H9 (cell line): ENCODE data around the gene RGS3. TPM values are rescaled to one million over a fixed set of nuclear protein-coding genes. Genes with fewer than 3 reads are reported as not detected.

Experiments
- DNase-seq: peaks from one replicate; pipeline ENCODE4 v3.0.0-alpha.2; 2017
- H2AFZ ChIP-seq: one replicate; pipeline ENCODE4 v1.6.1; 2013; ENCODE audit warnings: mild to moderate bottlenecking, low read length, control low read depth, moderate library complexity
- H2AK5ac ChIP-seq: 2 replicates; pipeline ENCODE4 v1.6.1; 2013; ENCODE audit warnings: low read length, control low read depth, mixed read lengths; ENCODE audit not compliant: insufficient read length
- H2BK120ac ChIP-seq: one replicate; pipeline ENCODE4 v1.6.1; 2013; ENCODE audit warnings: low read depth, mild to moderate bottlenecking, low read length, control low read depth, inconsistent platforms; ENCODE audit not compliant: poor library complexity, severe bottlenecking
- H2BK12ac ChIP-seq: 2 replicates; pipeline ENCODE4 v1.6.1; 2013; ENCODE audit warnings: low read length, control low read depth, mixed read lengths, low read depth; ENCODE audit not compliant: insufficient read length
- H2BK15ac ChIP-seq: 2 replicates; pipeline ENCODE4 v1.6.1; 2013; ENCODE audit warnings: low read depth, low read length, control low read depth
- H2BK20ac ChIP-seq: one replicate; pipeline ENCODE4 v1.6.1; 2013; ENCODE audit warnings: low read depth, mild to moderate bottlenecking, low read length, control low read depth, inconsistent platforms; ENCODE audit not compliant: poor library complexity, severe bottlenecking
- H2BK5ac ChIP-seq: 2 replicates; pipeline ENCODE4 v1.6.1; 2013; ENCODE audit warnings: low read length, control low read depth, mixed read lengths; ENCODE audit not compliant: insufficient read length
- H3K14ac ChIP-seq: 2 replicates; pipeline ENCODE4 v1.6.1; 2013; ENCODE audit warnings: low read length, control low read depth; ENCODE audit not compliant: insufficient read depth
- H3K18ac ChIP-seq: 2 replicates; pipeline ENCODE4 v1.6.1; 2013; ENCODE audit warnings: low read depth, mild to moderate bottlenecking, mixed read lengths, low read length, control low read depth; ENCODE audit not compliant: insufficient read length
- H3K23ac ChIP-seq: 2 replicates; pipeline ENCODE4 v1.6.1; 2013; ENCODE audit warnings: low read length, control low read depth, mixed read lengths, low read depth; ENCODE audit not compliant: insufficient read length
- H3K23me2 ChIP-seq: 2 replicates; pipeline ENCODE4 v1.6.1; 2013; ENCODE audit warnings: low read depth, mild to moderate bottlenecking, mixed read lengths, low read length, control low read depth; ENCODE audit not compliant: insufficient read length, poor library complexity, severe bottlenecking
- H3K27ac ChIP-seq: 2 replicates; pipeline ENCODE4 v1.5.1; 2013; ENCODE audit warnings: low read length, control low read depth, mixed read lengths, low read depth; ENCODE audit not compliant: insufficient read length
- H3K27me3 ChIP-seq: 2 replicates; pipeline ENCODE4 v1.6.1; 2013; ENCODE audit warnings: low read length, control low read depth, inconsistent platforms; ENCODE audit not compliant: insufficient read depth
- H3K4ac ChIP-seq: 2 replicates; pipeline ENCODE4 v1.6.1; 2013; ENCODE audit warnings: low read depth, mild to moderate bottlenecking, control low read depth, inconsistent platforms, low read length, moderate library complexity
- H3K4me1 ChIP-seq: 2 replicates; pipeline ENCODE4 v1.6.1; 2013; ENCODE audit warnings: low read length, control low read depth, inconsistent platforms; ENCODE audit not compliant: insufficient read depth
- H3K4me2 ChIP-seq: 2 replicates; pipeline ENCODE4 v1.6.1; 2013; ENCODE audit warnings: low read length, control low read depth, mixed read lengths; ENCODE audit not compliant: insufficient read length, insufficient read depth
- H3K56ac ChIP-seq: 2 replicates; pipeline ENCODE4 v1.6.1; 2013; ENCODE audit warnings: low read depth, mild to moderate bottlenecking, mixed read lengths, low read length, control low read depth; ENCODE audit not compliant: insufficient read length
- H3K79me1 ChIP-seq: 2 replicates; pipeline ENCODE4 v1.6.1; 2013; ENCODE audit warnings: low read depth, mild to moderate bottlenecking, moderate library complexity, low read length, control low read depth, inconsistent platforms; ENCODE audit not compliant: insufficient read depth, poor library complexity, severe bottlenecking
- H3K79me2 ChIP-seq: 2 replicates; pipeline ENCODE4 v1.6.1; 2013; ENCODE audit warnings: low read length, control low read depth, inconsistent platforms; ENCODE audit not compliant: insufficient read depth
- H3K9ac ChIP-seq: 2 replicates; pipeline ENCODE4 v1.6.1; 2013; ENCODE audit warnings: low read length, control low read depth, mixed read lengths; ENCODE audit not compliant: insufficient read length; ENCODE audit errors: extremely low read depth
- H3K9me3 ChIP-seq: one replicate; pipeline ENCODE4 v1.6.1; 2013; ENCODE audit warnings: low read depth, low read length, inconsistent platforms; ENCODE audit not compliant: control insufficient read depth
- H3T11ph ChIP-seq: one replicate; pipeline ENCODE4 v1.6.1; 2013; ENCODE audit warnings: mild to moderate bottlenecking, low read length, control low read depth, inconsistent platforms
- H4K20me1 ChIP-seq: one replicate; pipeline ENCODE4 v1.6.1; 2013; ENCODE audit not compliant: control insufficient read depth, insufficient read length, insufficient read depth
- H4K5ac ChIP-seq: 2 replicates; pipeline ENCODE4 v1.6.1; 2013; ENCODE audit warnings: low read depth, mild to moderate bottlenecking, mixed read lengths, low read length, control low read depth; ENCODE audit not compliant: insufficient read length
- H4K8ac ChIP-seq: replicated peaks from 2 replicates; pipeline ENCODE4 v1.6.1; 2013; ENCODE audit warnings: low read length, control low read depth, mixed read lengths, low read depth; ENCODE audit not compliant: insufficient read length
- H4K91ac ChIP-seq: 2 replicates; pipeline ENCODE4 v1.6.1; 2013; ENCODE audit warnings: low read depth, mild to moderate bottlenecking, moderate library complexity, mixed read lengths, low read length, control low read depth; ENCODE audit not compliant: insufficient read length
- H3K27ac Mint-ChIP-seq, 3 experiments: 2 replicates in 2 of 3; 3 replicates in 1 of 3; pipeline ENCODE4 v1.8.0; 2020 to 2021; ENCODE audit warnings: mixed read lengths in 3 of 3, mild to moderate bottlenecking in 1 of 3, moderate library complexity in 1 of 3
- H3K27me3 Mint-ChIP-seq: 2 replicates; pipeline ENCODE4 v1.8.0; 2021; ENCODE audit warnings: low read depth, mild to moderate bottlenecking, moderate library complexity, mixed read lengths
- H3K36me3 Mint-ChIP-seq, 3 experiments: 2 replicates in 2 of 3; 3 replicates in 1 of 3; pipeline ENCODE4 v1.8.0; 2020 to 2021; ENCODE audit warnings: low read depth in 3 of 3, mixed read lengths in 3 of 3; ENCODE audit not compliant: insufficient read depth in 1 of 3
- H3K4me1 Mint-ChIP-seq, 2 experiments: 2 replicates each; pipeline ENCODE4 v1.8.0; 2020; ENCODE audit warnings: mixed read lengths in 2 of 2
- H3K4me3 Mint-ChIP-seq, 2 experiments: 2 replicates in 1 of 2; 3 replicates in 1 of 2; pipeline ENCODE4 v1.8.0; 2020 to 2021; ENCODE audit warnings: mild to moderate bottlenecking in 2 of 2, mixed read lengths in 2 of 2, moderate library complexity in 1 of 2
- H3K9me3 Mint-ChIP-seq, 2 experiments: 2 replicates in 1 of 2; 3 replicates in 1 of 2; pipeline ENCODE4 v1.8.0; 2020; ENCODE audit warnings: mild to moderate bottlenecking in 2 of 2, mixed read lengths in 2 of 2, moderate library complexity in 1 of 2
- WGBS: extraction: QIAGEN DNeasy Blood & Tissue Kit; methylation state at CpG from one replicate; pipeline ENCODE4 v1.1.7; 2013; ENCODE audit warnings: missing lambda C conversion rate, low lambda C conversion rate, mixed read lengths; ENCODE audit not compliant: insufficient read length; ENCODE audit errors: extremely low coverage; 5-methylcytosine and 5-hydroxymethylcytosine counted together
- total RNA-seq: library from RNA; stranded (reverse); gene quantifications from 2 replicates; pipeline ENCODE4 v1.2.1, GENCODE V29; 2021
- TF ChIP-seq, protein P1 (sequence below): fragments of 200-600 bp; sonication (generic); conservative IDR thresholded peaks from 3 replicates; pipeline ENCODE4 v1.8.0; 2021; ENCODE audit warnings: antibody characterized with exemption, mild to moderate bottlenecking

RGS3 gene
- total RNA-seq, 1 experiment from 2014 or later: 13.9 TPM

DNA sequence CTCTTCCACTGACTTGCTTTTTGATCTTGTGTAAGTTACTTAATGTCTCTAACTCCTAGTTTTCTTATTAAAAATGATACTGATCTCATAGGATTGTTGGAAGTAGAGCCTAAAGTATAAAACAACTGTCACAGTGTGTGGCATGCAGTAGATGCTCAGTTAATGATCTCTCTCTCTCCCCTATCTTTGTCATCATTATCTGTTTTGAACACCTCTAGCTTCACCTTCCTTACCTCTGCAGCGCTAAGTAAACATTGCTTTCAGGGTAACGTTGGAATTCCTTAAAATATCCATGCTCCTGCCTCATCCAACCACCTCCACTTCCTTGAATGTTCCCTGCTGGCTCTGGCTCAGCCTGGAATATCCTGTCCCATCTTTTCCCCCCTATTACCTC lies 110.4 kb downstream of the RGS3 start:
- Histone ChIP-seq H4K20me1 (no peaks in the 10 kb centered on the region), H4K5ac (no peak overlapping the region), H3K9me3 (no peaks in the 10 kb centered on the region), H3K23me2 (no peaks in the 10 kb centered on the region), H2BK20ac (no peak overlapping the region), H2AFZ (no peak overlapping the region), H2BK120ac (no peak overlapping the region), H3K4ac (no peak overlapping the region), H3T11ph (no peak overlapping the region), H4K8ac (no peak overlapping the region), H3K14ac (no peak overlapping the region), H3K18ac (no peak overlapping the region), H4K91ac (no peak overlapping the region), H2AK5ac (no peak overlapping the region), H3K79me2 (no peaks in the 10 kb centered on the region), H3K4me1 (no peaks in the 10 kb centered on the region), H2BK12ac (no peak overlapping the region), H3K27ac (no peak overlapping the region), H2BK5ac (no peak overlapping the region), H2BK15ac (no peak overlapping the region), H3K4me2 (no peak overlapping the region), H3K27me3 (no peaks in the 10 kb centered on the region), H3K9ac (no peak overlapping the region), H3K79me1 (no peaks in the 10 kb centered on the region), H3K23ac (no peak overlapping the region), H3K56ac (no peak overlapping the region)
- TF ChIP-seq, protein P1, sequence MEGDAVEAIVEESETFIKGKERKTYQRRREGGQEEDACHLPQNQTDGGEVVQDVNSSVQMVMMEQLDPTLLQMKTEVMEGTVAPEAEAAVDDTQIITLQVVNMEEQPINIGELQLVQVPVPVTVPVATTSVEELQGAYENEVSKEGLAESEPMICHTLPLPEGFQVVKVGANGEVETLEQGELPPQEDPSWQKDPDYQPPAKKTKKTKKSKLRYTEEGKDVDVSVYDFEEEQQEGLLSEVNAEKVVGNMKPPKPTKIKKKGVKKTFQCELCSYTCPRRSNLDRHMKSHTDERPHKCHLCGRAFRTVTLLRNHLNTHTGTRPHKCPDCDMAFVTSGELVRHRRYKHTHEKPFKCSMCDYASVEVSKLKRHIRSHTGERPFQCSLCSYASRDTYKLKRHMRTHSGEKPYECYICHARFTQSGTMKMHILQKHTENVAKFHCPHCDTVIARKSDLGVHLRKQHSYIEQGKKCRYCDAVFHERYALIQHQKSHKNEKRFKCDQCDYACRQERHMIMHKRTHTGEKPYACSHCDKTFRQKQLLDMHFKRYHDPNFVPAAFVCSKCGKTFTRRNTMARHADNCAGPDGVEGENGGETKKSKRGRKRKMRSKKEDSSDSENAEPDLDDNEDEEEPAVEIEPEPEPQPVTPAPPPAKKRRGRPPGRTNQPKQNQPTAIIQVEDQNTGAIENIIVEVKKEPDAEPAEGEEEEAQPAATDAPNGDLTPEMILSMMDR: no peak
- DNase-seq: no peak
- no peaks in the 10 kb centered on the region for H3K27me3 Mint-ChIP-seq
- peaks cover 0 to 2% (median 0%) of the 10 kb centered on the region in 3 experiments; a peak in 2 of 7 replicates for H3K36me3 Mint-ChIP-seq
- H3K27ac Mint-ChIP-seq: no peak overlapping the region
- no CpG with 5 or more reads among the region's 2 CpGs for WGBS
- H3K4me1 Mint-ChIP-seq: peaks cover 17 to 18% of the 10 kb centered on the region in 2 experiments
- H3K4me3 Mint-ChIP-seq: no peak overlapping the region
- H3K9me3 Mint-ChIP-seq: no peaks in the 10 kb centered on the region; a peak in 1 of 5 replicates
